ENCODE data around the gene RGS1. TPM values are rescaled to one million over a fixed set of nuclear protein-coding genes. Genes with fewer than 3 reads are reported as not detected.

The RGS1 gene
- total and polyA plus RNA-seq, 2 of the 4 experiments (the other 2 are of a cell fraction): not detected

- no peak overlapping the region for H3K18ac ChIP-seq (ENCODE audit: low read depth, low read length)
- no peak overlapping the region for H3K27ac ChIP-seq (ENCODE audit: insufficient read depth, low read length)
- intact Hi-C loops (cut with micrococcal nuclease): no loop called here
- ATAC-seq (ENCODE audit: low read depth) (no peak), DNase-seq (no peak)
- peaks cover 12% of the 10 kb centered on the region for H3K4me1 ChIP-seq (ENCODE audit: control insufficient read depth, insufficient read depth, low read length)
- no peak overlapping the region for H3K56ac ChIP-seq (ENCODE audit: extremely low read depth, insufficient read depth, low read length)
- H3K9ac ChIP-seq (ENCODE audit: low read depth, low read length): no peak overlapping the region
- no peak overlapping the region for H2AK9ac ChIP-seq (replicated peaks; ENCODE audit: low read depth, low read length, poor library complexity)
- no peak overlapping the region for H3K14ac ChIP-seq (replicated peaks; ENCODE audit: low read depth, low read length)
- no peak overlapping the region for H3K23ac ChIP-seq (ENCODE audit: low read depth, low read length)
- WGBS, 2 experiments (ENCODE audit: extremely low coverage in 2 of 2, insufficient read length in 1 of 2): no CpG with 5 or more reads among the region's 4 CpGs
- no peak overlapping the region for H4K91ac ChIP-seq (ENCODE audit: insufficient read depth, low read depth, low read length)
- no peaks in the 10 kb centered on the region for H3K9me1 ChIP-seq (ENCODE audit: insufficient read depth, low read length)
- H2BK5ac ChIP-seq (ENCODE audit: low read depth, low read length, poor library complexity, severe bottlenecking): no peak overlapping the region
- TF ChIP-seq SMC3 (IDR thresholded peaks at IDR 0.05; ENCODE audit: low read depth, low read length): no peak
- no peak for TF ChIP-seq RFX5 (IDR thresholded peaks at IDR 0.05; ENCODE audit: low read depth, low read length)
- TF ChIP-seq, protein P1, sequence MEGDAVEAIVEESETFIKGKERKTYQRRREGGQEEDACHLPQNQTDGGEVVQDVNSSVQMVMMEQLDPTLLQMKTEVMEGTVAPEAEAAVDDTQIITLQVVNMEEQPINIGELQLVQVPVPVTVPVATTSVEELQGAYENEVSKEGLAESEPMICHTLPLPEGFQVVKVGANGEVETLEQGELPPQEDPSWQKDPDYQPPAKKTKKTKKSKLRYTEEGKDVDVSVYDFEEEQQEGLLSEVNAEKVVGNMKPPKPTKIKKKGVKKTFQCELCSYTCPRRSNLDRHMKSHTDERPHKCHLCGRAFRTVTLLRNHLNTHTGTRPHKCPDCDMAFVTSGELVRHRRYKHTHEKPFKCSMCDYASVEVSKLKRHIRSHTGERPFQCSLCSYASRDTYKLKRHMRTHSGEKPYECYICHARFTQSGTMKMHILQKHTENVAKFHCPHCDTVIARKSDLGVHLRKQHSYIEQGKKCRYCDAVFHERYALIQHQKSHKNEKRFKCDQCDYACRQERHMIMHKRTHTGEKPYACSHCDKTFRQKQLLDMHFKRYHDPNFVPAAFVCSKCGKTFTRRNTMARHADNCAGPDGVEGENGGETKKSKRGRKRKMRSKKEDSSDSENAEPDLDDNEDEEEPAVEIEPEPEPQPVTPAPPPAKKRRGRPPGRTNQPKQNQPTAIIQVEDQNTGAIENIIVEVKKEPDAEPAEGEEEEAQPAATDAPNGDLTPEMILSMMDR (conservative IDR thresholded peaks at IDR 0.05; ENCODE audit: low read depth, low read length): no peak
- no peak for TF ChIP-seq POLR2A (IDR thresholded peaks at IDR 0.05; ENCODE audit: low read depth, low read length)
- no peak for TF ChIP-seq RCOR1 (IDR thresholded peaks at IDR 0.05; ENCODE audit: insufficient replicate concordance, low read length)
- no peak for TF ChIP-seq BHLHE40 (IDR thresholded peaks at IDR 0.05; ENCODE audit: low read depth, low read length)
- TF ChIP-seq CEBPB (IDR thresholded peaks at IDR 0.05; ENCODE audit: low read depth, low read length): no peak
- TF ChIP-seq MAZ (IDR thresholded peaks at IDR 0.05; ENCODE audit: borderline replicate concordance, low read depth, low read length): no peak
- TF ChIP-seq MXI1 (IDR thresholded peaks at IDR 0.05; ENCODE audit: borderline replicate concordance, low read depth, low read length): no peak
- TF ChIP-seq CHD1 (IDR thresholded peaks at IDR 0.05; ENCODE audit: low read depth, low read length): no peak
- no peak for TF ChIP-seq MAFK (IDR thresholded peaks at IDR 0.05; ENCODE audit: low read depth, low read length)
- no peak overlapping the region for H4K8ac ChIP-seq (ENCODE audit: low read depth in 2 of 2, low read length in 2 of 2)
- no peak overlapping the region for H3K4me3 ChIP-seq (ENCODE audit: insufficient read depth, low read depth, low read length)
- no peaks in the 10 kb centered on the region for H3K27me3 ChIP-seq (ENCODE audit: control insufficient read depth, insufficient read depth, low read length)
- no peak overlapping the region; the same call in 1 of the 2 replicates for H2BK20ac ChIP-seq (ENCODE audit: low read depth, low read length)
- H2AK5ac ChIP-seq (ENCODE audit: low read depth, low read length): peak overlapping the region; percentile 61; the same call in 1 of the 2 replicates
- no peak overlapping the region for H2BK120ac ChIP-seq (ENCODE audit: low read depth, low read length)
- no peak overlapping the region; the same call in 2 of the 3 replicates for H2BK15ac ChIP-seq (ENCODE audit: low read depth, low read length)
- no peaks in the 10 kb centered on the region for H3K36me3 ChIP-seq (ENCODE audit: control insufficient read depth, insufficient read depth, low read length)
- H4K20me1 ChIP-seq (ENCODE audit: insufficient read depth, low read length): no peaks in the 10 kb centered on the region
- in situ Hi-C loops (cut with MboI; ENCODE audit: low sequenced_read_pairs): no loop called here
- no peak overlapping the region for H2AFZ ChIP-seq (replicated peaks; ENCODE audit: low read length, poor library complexity)
- dilution Hi-C loops (cut with HindIII; ENCODE audit: low sequenced_read_pairs, unreplicated experiment): no loop called here
- BruUV-seq (replicated peaks): no TSS peak
- no peak overlapping the region for H4K5ac ChIP-seq (ENCODE audit: low read depth, low read length)
- POLR2A ChIA-PET (ENCODE audit: unreplicated experiment): no interaction called here
- H3K79me1 ChIP-seq (ENCODE audit: low read depth in 1 of 2, low read length in 2 of 2): no peaks in the 10 kb centered on the region
- no peak overlapping the region for H3K4me2 ChIP-seq (ENCODE audit: low read depth, low read length)
- CTCF ChIA-PET: no interaction called here
- H3K4ac ChIP-seq (ENCODE audit: low read depth, low read length): no peak overlapping the region
- no peaks in the 10 kb centered on the region for H3K9me3 ChIP-seq (ENCODE audit: control insufficient read depth, insufficient read depth, low read length)
These were observed 20.7 kb upstream of the RGS1 start for GRCh38 chr1:192554904-192555303.
